K562 (cell line): ENCODE data around the gene ZSCAN21. TPM values are rescaled to one million over a fixed set of nuclear protein-coding genes. Genes with fewer than 3 reads are reported as not detected.

ENCODE experiments used
- ATAC-seq: fragments of 200-7000 bp; cut with Tn5 transposase; 3 replicates; pipeline ENCODE4 v1.9.1; 2020; ENCODE audit warnings: moderate library complexity
- BruUV-seq: library from RNA; stranded (reverse); fragments of 400-500 nt; replicated peaks from 2 replicates; lab custom pipeline; 2021; lab: Mats Ljungman, UMichigan
- CTCF ChIA-PET: fragments of 300-600 bp; formaldehyde crosslinking; extraction: SDS; loops from one replicate; lab custom pipeline; 2021; ENCODE audit warnings: low intra/inter-chr PET ratio; lab: Yijun Ruan, JAX
- POLR2A ChIA-PET: fragments of 300-600, 350-650 bp; sonication (Branson Sonifier 250); formaldehyde crosslinking; extraction: SDS; loops from one replicate; lab custom pipeline; 2021; ENCODE audit warnings: antibody characterized with exemption, inconsistent platforms; lab: Yijun Ruan, JAX
- DNase-seq, 4 experiments: peaks; one replicate each; pipeline versions ENCODE4 v3.0.0 to v3.0.0-alpha.2; 2011 to 2018; ENCODE audit warnings: low spot score in 3 of 4, mixed read lengths in 3 of 4; ENCODE audit errors: extremely low read depth in 1 of 4
- FAIRE-seq: peaks from 2 replicates; lab custom pipeline; 2011; peaks lifted over from hg19 to GRCh38; lab: Jason Lieb, UNC
- H2AFZ ChIP-seq: 2 replicates; pipeline ENCODE4 v1.6.0; 2011; ENCODE audit warnings: low read depth, low read length, control low read depth, inconsistent platforms
- H3K27ac ChIP-seq: fragments of 200-600 bp; 3 replicates; pipeline ENCODE4 v1.8.0; 2011; ENCODE audit warnings: low read depth, mild to moderate bottlenecking, control low read depth, inconsistent platforms, low read length, moderate library complexity, mixed read lengths; ENCODE audit errors: extremely low read depth
- H3K27me3 ChIP-seq, 2 experiments: fragments of 300-600 bp in 1 of 2; 2 replicates in 1 of 2; 3 replicates in 1 of 2; pipeline versions ENCODE4 v1.6.0 to v1.8.0; 2011; ENCODE audit warnings: inconsistent platforms in 2 of 2, low read length in 2 of 2, mild to moderate bottlenecking in 1 of 2, mixed read lengths in 1 of 2, moderate library complexity in 1 of 2; ENCODE audit not compliant: control insufficient read depth in 2 of 2, insufficient read depth in 2 of 2
- H3K36me3 ChIP-seq: fragments of 300-600 bp; 3 replicates; pipeline ENCODE4 v1.8.0; 2011; ENCODE audit warnings: mild to moderate bottlenecking, low read length, inconsistent platforms; ENCODE audit not compliant: control insufficient read depth, insufficient read depth
- H3K4me1 ChIP-seq, 2 experiments: fragments of 200-600 bp in 1 of 2; replicated peaks in 1 of 2; 2 replicates in 1 of 2; 3 replicates in 1 of 2; pipeline versions ENCODE4 v1.5.1 to v1.8.0; 2011; ENCODE audit warnings: inconsistent platforms in 2 of 2, low read length in 2 of 2, mild to moderate bottlenecking in 1 of 2, mixed read lengths in 1 of 2, moderate library complexity in 1 of 2; ENCODE audit not compliant: control insufficient read depth in 2 of 2, insufficient read depth in 2 of 2
- H3K4me2 ChIP-seq: 2 replicates; pipeline ENCODE4 v1.6.1; 2011; ENCODE audit warnings: low read length, control low read depth, inconsistent platforms, mixed read lengths; ENCODE audit not compliant: insufficient read depth
- H3K4me3 ChIP-seq: fragments of 200-600 bp; sonication (generic), shearing (Covaris generic); 2 replicates; pipeline ENCODE4 v1.5.1; 2016; ENCODE audit warnings: control low read depth, inconsistent platforms
- H3K79me2 ChIP-seq: fragments of 200-600 bp; 3 replicates; pipeline ENCODE4 v1.8.0; 2011; ENCODE audit warnings: low read length, inconsistent platforms; ENCODE audit not compliant: control insufficient read depth, insufficient read depth
- H3K9ac ChIP-seq, 2 experiments: 2 replicates each; pipeline versions ENCODE4 v1.6.0 to v1.6.1; 2011; ENCODE audit warnings: low read depth in 2 of 2, low read length in 2 of 2, control low read depth in 1 of 2, inconsistent platforms in 1 of 2, mild to moderate bottlenecking in 1 of 2, mixed read lengths in 1 of 2; ENCODE audit not compliant: insufficient read depth in 1 of 2
- H3K9me1 ChIP-seq: one replicate; pipeline ENCODE4 v1.6.0; 2011; ENCODE audit warnings: inconsistent platforms, mild to moderate bottlenecking, low read length, moderate library complexity; ENCODE audit not compliant: control insufficient read depth, insufficient read depth
- H3K9me3 ChIP-seq: replicated peaks from 2 replicates; pipeline ENCODE4 v1.5.1; 2011; ENCODE audit warnings: low read depth, low read length, inconsistent platforms; ENCODE audit not compliant: control insufficient read depth, insufficient read depth
- H4K20me1 ChIP-seq: replicated peaks from 2 replicates; pipeline ENCODE4 v1.6.1; 2011; ENCODE audit warnings: low read length, inconsistent platforms, mixed read lengths; ENCODE audit not compliant: control insufficient read depth, insufficient read depth
- CEBPB ChIP-seq: fragments of 450-650 bp; IDR thresholded peaks from 2 replicates; pipeline ENCODE4 v1.6.1; 2016; ENCODE audit warnings: missing genetic modification characterization, missing compliant biosample characterization
- CEBPG ChIP-seq, 3 experiments: fragments of 200-800 bp in 1 of 3; sonication (Bioruptor generic) in 1 of 3; sonication (generic) in 1 of 3; formaldehyde crosslinking in 1 of 3; IDR thresholded peaks in 2 of 3; conservative IDR thresholded peaks in 1 of 3; 2 replicates each; pipeline versions ENCODE4 v1.6.1 to v1.8.0; 2016 to 2022; ENCODE audit warnings: missing compliant biosample characterization in 2 of 3, missing genetic modification characterization in 2 of 3, mild to moderate bottlenecking in 1 of 3, missing genetic modification reagents in 1 of 3
- E2F4 ChIP-seq: sonication (generic); formaldehyde crosslinking; IDR thresholded peaks from 2 replicates; pipeline ENCODE4 v1.8.0; 2022; ENCODE audit warnings: mild to moderate bottlenecking, low read depth, missing genetic modification reagents
- FOXA3 ChIP-seq, 2 experiments: fragments of 450-650 bp in 1 of 2; sonication (generic) in 1 of 2; formaldehyde crosslinking; IDR thresholded peaks in 1 of 2; conservative IDR thresholded peaks in 1 of 2; 2 replicates each; pipeline versions ENCODE4 v1.4.0 to v1.8.0; 2020 to 2022; ENCODE audit warnings: mild to moderate bottlenecking in 2 of 2, missing genetic modification reagents in 1 of 2
- FOXK1 ChIP-seq: sonication (generic); formaldehyde crosslinking; IDR thresholded peaks from 2 replicates; pipeline ENCODE4 v1.8.0; 2022; ENCODE audit warnings: missing genetic modification reagents, mild to moderate bottlenecking, borderline replicate concordance
- KDM1A ChIP-seq, 2 experiments: fragments of 450-650 bp; IDR thresholded peaks; 2 replicates each; pipeline ENCODE4 v1.6.1; 2016; ENCODE audit warnings: mild to moderate bottlenecking in 2 of 2
- KHSRP ChIP-seq: fragments of 450-650 bp; IDR thresholded peaks from 2 replicates; pipeline ENCODE4 v1.6.1; 2017
- MCM7 ChIP-seq, 2 experiments: fragments of 450-650 bp; IDR thresholded peaks; 2 replicates each; pipeline ENCODE4 v1.6.1; 2016 to 2018
- MEF2A ChIP-seq: IDR thresholded peaks from 2 replicates; pipeline ENCODE4 v1.6.1; 2011; ENCODE audit warnings: low read depth, mild to moderate bottlenecking, low read length, moderate library complexity; ENCODE audit not compliant: control insufficient read depth
- NFATC3 ChIP-seq: fragments of 450-650 bp; IDR thresholded peaks from 2 replicates; pipeline ENCODE4 v1.6.1; 2017; ENCODE audit warnings: mild to moderate bottlenecking
- NFYB ChIP-seq: IDR thresholded peaks from 2 replicates; pipeline ENCODE4 v1.6.1; 2011; ENCODE audit warnings: mild to moderate bottlenecking, moderate library complexity; ENCODE audit not compliant: insufficient read length; ENCODE audit errors: extremely low read depth
- NR2C1 ChIP-seq, 2 experiments: fragments of 450-650 bp; IDR thresholded peaks; 2 replicates each; pipeline ENCODE4 v1.6.1; 2017; ENCODE audit warnings: mild to moderate bottlenecking in 2 of 2, antibody characterized with exemption in 1 of 2, inconsistent platforms in 1 of 2, missing compliant biosample characterization in 1 of 2, missing genetic modification characterization in 1 of 2
- NR2C2 ChIP-seq, 2 experiments: fragments of 200-800 bp in 1 of 2; sonication (Bioruptor generic) in 1 of 2; sonication (generic) in 1 of 2; formaldehyde crosslinking in 1 of 2; IDR thresholded peaks; 2 replicates each; pipeline versions ENCODE4 v1.6.1 to v1.8.0; 2016 to 2022; ENCODE audit warnings: mild to moderate bottlenecking in 1 of 2, missing compliant biosample characterization in 1 of 2, missing genetic modification characterization in 1 of 2, missing genetic modification reagents in 1 of 2
- SREBF2 ChIP-seq: sonication (generic); formaldehyde crosslinking; IDR thresholded peaks from 2 replicates; pipeline ENCODE4 v1.4.0; 2020; ENCODE audit warnings: mild to moderate bottlenecking, missing genetic modification reagents
- SRSF3 ChIP-seq: fragments of 200-400 bp; formaldehyde crosslinking; IDR thresholded peaks from 2 replicates; pipeline ENCODE4 v1.6.1; 2016; ENCODE audit warnings: mild to moderate bottlenecking, low read length, moderate library complexity; ENCODE audit not compliant: insufficient read depth
- ZNF507 ChIP-seq: conservative IDR thresholded peaks from 2 replicates; pipeline ENCODE4 v1.6.1; 2017; ENCODE audit warnings: missing genetic modification characterization, missing compliant biosample characterization
- ZNF655 ChIP-seq: fragments of 250-450 bp; sonication (Bioruptor Pico); IDR thresholded peaks from 2 replicates; pipeline ENCODE4 v1.5.0; 2021
- ZNF766 ChIP-seq: fragments of 200-800 bp; sonication (Bioruptor generic); conservative IDR thresholded peaks from 2 replicates; pipeline ENCODE4 v1.6.1; 2016; ENCODE audit warnings: missing genetic modification characterization, missing compliant biosample characterization
- WGBS: fragments of 100-300 bp; shearing (Covaris generic); methylation state at CpG from one replicate; pipeline ENCODE4 v1.1.6; 2016; ENCODE audit warnings: low coverage, mixed read lengths; ENCODE audit not compliant: insufficient coverage; ENCODE audit errors: missing lambda C conversion rate; 5-methylcytosine and 5-hydroxymethylcytosine counted together
- in situ Hi-C: fragments of 300-500 bp; cut with MboI; formaldehyde crosslinking; loops from 4 replicates; pipeline ENCODE4 v1.15.0; 2018; ENCODE audit warnings: inconsistent platforms, mixed read lengths
- intact Hi-C: fragments of 100-400 bp; cut with micrococcal nuclease; formaldehyde crosslinking; loops from 2 replicates; pipeline ENCODE4 v1.14.2; 2022
- polyA plus RNA-seq, 8 experiments: library from polyadenylated mRNA; depleted of rRNA in 4 of 8; stranded (reverse) in 5 of 8; unstranded in 3 of 8; fragments of >200 nt; fragmentation: Nextera tagmentation in 2 of 8; fragmentation: Illumina TruSeq in 1 of 8; extraction: Ambion mirVana in 2 of 8; extraction: Trizol in 1 of 8; gene quantifications; 2 replicates each; pipeline versions ENCODE4 v1.2.1 to v1.2.3, GENCODE V29; 2011 to 2014; ENCODE audit warnings: inconsistent platforms in 1 of 8, missing spikeins in 1 of 8
- total RNA-seq, 7 experiments: library from RNA; depleted of rRNA in 6 of 7; stranded (reverse); fragments of >200 nt in 6 of 7; fragmentation: Illumina TruSeq in 2 of 7; extraction: Trizol in 2 of 7; gene quantifications; 2 replicates each; pipeline versions ENCODE4 v1.2.1 to v1.2.3, GENCODE V29; 2011 to 2021; ENCODE audit warnings: low replicate concordance in 1 of 7

ZSCAN21 gene
- total and polyA plus RNA-seq, 9 of the 15 experiments (the other 6 are each of a cell fraction or from before 2014, with no cell fraction given), result 5.9 to 15.5 (median 13.2) TPM

GRCh38 chr7:100065452-100066186 lies 16.0 kb downstream of the ZSCAN21 start:
- 18% methylated on average over 8 of the region's 8 CpGs for WGBS
- DNase-seq (peak; percentile 57 to 74 (median 63)), FAIRE-seq (no peak), ATAC-seq (peak; percentile 69)
- no peak overlapping the region for H2AFZ ChIP-seq
- no peak overlapping the region for H3K9ac ChIP-seq
- ChIA-PET POLR2A (interaction anchor here (1.2 to 4.6 kb wide), 2 partner anchors 8 to 10 kb away, joined by 3 to 32 read pairs; no protein-coding TSS in a partner anchor), CTCF (no interaction called here)
- H3K27me3 ChIP-seq, result no peaks in the 10 kb centered on the region
- H3K79me2 ChIP-seq, result no peaks in the 10 kb centered on the region
- H3K36me3 ChIP-seq, result peaks cover 45% of the 10 kb centered on the region
- no TSS peak for BruUV-seq
- no peak overlapping the region for H3K27ac ChIP-seq
- peaks cover 8% of the 10 kb centered on the region for H3K9me3 ChIP-seq
- no peaks in the 10 kb centered on the region for H4K20me1 ChIP-seq
- in situ Hi-C loops (no loop called here), intact Hi-C loops (no loop called here)
- H3K4me1 ChIP-seq, result peaks cover 5 to 19% of the 10 kb centered on the region in 2 experiments; a peak in 3 of 5 replicates
- peak overlapping the region; percentile 30; the same call in 1 of the 2 replicates for H3K4me2 ChIP-seq
- H3K9me1 ChIP-seq, result no peaks in the 10 kb centered on the region
- no peak overlapping the region for H3K4me3 ChIP-seq
- TF ChIP-seq KHSRP (no peak), ZNF507 (tag) (no peak), NR2C1 (IDR thresholded peaks at IDR 0.05) (peak; percentile 81), NR2C1 (tag; IDR thresholded peaks at IDR 0.05) (peak; percentile 76), CEBPB (tag) (peak; percentile 75), KDM1A (IDR thresholded peaks at IDR 0.05) (peak in 1 of 2 experiments; percentile 12; a peak in 2 of 4 replicates), CEBPG (CRISPR knock-in tag; IDR thresholded peaks at IDR 0.05) (no peak), CEBPG (tag; conservative IDR thresholded peaks at IDR 0.05 in 1 of 2, IDR thresholded peaks at IDR 0.05 in 1 of 2) (peak; percentile 59 to 72), E2F4 (CRISPR knock-in tag) (no peak), FOXK1 (no peak), SRSF3 (no peak), NFYB (peak; percentile 23), FOXA3 (CRISPR knock-in tag; conservative IDR thresholded peaks at IDR 0.05 in 1 of 2, IDR thresholded peaks at IDR 0.05 in 1 of 2) (peak in 1 of 2 experiments; percentile 91; a peak in 1 of 4 replicates), SREBF2 (CRISPR knock-in tag) (0 out of 2 replicates have a peak, but pooled peaks have one; percentile 38), MEF2A (no peak), ZNF766 (no peak), NR2C2 (CRISPR knock-in tag; IDR thresholded peaks at IDR 0.05) (no peak), NR2C2 (tag; IDR thresholded peaks at IDR 0.05) (0 out of 2 replicates have a peak, but pooled peaks have one; percentile 27), NFATC3 (no peak), ZNF655 (CRISPR knock-in tag) (no peak), MCM7 (IDR thresholded peaks at IDR 0.05) (no peak)
